Astrocyte (in vitro differentiated cells and primary cell): ENCODE data around the gene SLC29A4.

Source experiments
- CTCF ChIP-seq: IDR thresholded peaks from 2 replicates; pipeline ENCODE4 v1.5.1; 2011; ENCODE audit warnings: low read depth, mild to moderate bottlenecking, inconsistent platforms, low read length, moderate library complexity; ENCODE audit not compliant: insufficient read depth
- EZH2 ChIP-seq: IDR thresholded peaks from 2 replicates; pipeline ENCODE4 v1.6.1; 2012; ENCODE audit warnings: mild to moderate bottlenecking, low read length, inconsistent platforms; ENCODE audit not compliant: insufficient read depth

GRCh38 chr7:5314864-5315263 lies 32.1 kb downstream of the SLC29A4 start:
- TF ChIP-seq CTCF = no peak
- TF ChIP-seq EZH2 = no peak
